Neuronal stem cell (in vitro differentiated cells): Measurements from ENCODE around the gene AUTS2.

Experiments used
- DNase-seq: peaks from one replicate; pipeline ENCODE4 v3.0.0-alpha.2; 2013; ENCODE audit warnings: low spot score
- H2AFZ ChIP-seq: one replicate; pipeline ENCODE4 v1.6.1; 2013; ENCODE audit warnings: mild to moderate bottlenecking, low read length, inconsistent platforms
- H2AK5ac ChIP-seq: 2 replicates; pipeline ENCODE4 v1.6.1; 2013; ENCODE audit warnings: low read depth, mild to moderate bottlenecking, inconsistent platforms, low read length, moderate library complexity, mixed read lengths
- H2BK120ac ChIP-seq: 2 replicates; pipeline ENCODE4 v1.6.1; 2013; ENCODE audit warnings: low read depth, mild to moderate bottlenecking, inconsistent platforms, low read length, moderate library complexity, mixed read lengths
- H2BK12ac ChIP-seq: one replicate; pipeline ENCODE4 v1.6.1; 2013; ENCODE audit warnings: low read length, inconsistent platforms
- H2BK15ac ChIP-seq: 2 replicates; pipeline ENCODE4 v1.6.1; 2013; ENCODE audit warnings: mild to moderate bottlenecking, low read length, inconsistent platforms, mixed read lengths
- H2BK5ac ChIP-seq: one replicate; pipeline ENCODE4 v1.6.1; 2013; ENCODE audit warnings: inconsistent platforms, mild to moderate bottlenecking, low read length, moderate library complexity
- H3K14ac ChIP-seq: one replicate; pipeline ENCODE4 v1.6.1; 2013; ENCODE audit warnings: low read length, inconsistent platforms
- H3K18ac ChIP-seq: 2 replicates; pipeline ENCODE4 v1.6.1; 2013; ENCODE audit warnings: low read length, inconsistent platforms
- H3K23ac ChIP-seq: 2 replicates; pipeline ENCODE4 v1.6.1; 2013; ENCODE audit warnings: low read depth, mild to moderate bottlenecking, mixed read lengths, low read length, inconsistent platforms; ENCODE audit not compliant: poor library complexity
- H3K27ac ChIP-seq: replicated peaks from 3 replicates; pipeline ENCODE4 v1.5.1; 2013; ENCODE audit warnings: low read length, inconsistent platforms
- H3K27me3 ChIP-seq, 3 experiments: 2 replicates each; pipeline ENCODE4 v1.6.1; 2013; ENCODE audit warnings: low read length in 3 of 3, mild to moderate bottlenecking in 2 of 3, inconsistent platforms in 1 of 3, low read depth in 1 of 3, mixed read lengths in 1 of 3, moderate library complexity in 1 of 3; ENCODE audit not compliant: control insufficient read depth in 3 of 3, insufficient read depth in 3 of 3
- H3K36me3 ChIP-seq, 2 donors: replicated peaks in 1 of 2; 2 replicates each; pipeline ENCODE4 v1.6.1; 2013; ENCODE audit warnings: low read length in 2 of 2; ENCODE audit not compliant: control insufficient read depth in 2 of 2, insufficient read depth in 2 of 2
- H3K4ac ChIP-seq: 2 replicates; pipeline ENCODE4 v1.6.1; 2013; ENCODE audit warnings: inconsistent platforms, mild to moderate bottlenecking, low read length, moderate library complexity
- H3K4me1 ChIP-seq, 2 donors: 1 replicate in 1 of 2; 2 replicates in 1 of 2; pipeline ENCODE4 v1.6.1; 2013; ENCODE audit warnings: low read length in 2 of 2, low read depth in 1 of 2; ENCODE audit not compliant: control insufficient read depth in 2 of 2, insufficient read depth in 1 of 2
- H3K4me2 ChIP-seq: one replicate; pipeline ENCODE4 v1.6.1; 2013; ENCODE audit warnings: mild to moderate bottlenecking, low read length, inconsistent platforms; ENCODE audit not compliant: insufficient read depth, poor library complexity, severe bottlenecking
- H3K4me3 ChIP-seq, 2 donors: 2 replicates each; pipeline ENCODE4 v1.5.1; 2013; ENCODE audit warnings: low read length in 2 of 2, mild to moderate bottlenecking in 2 of 2, inconsistent platforms in 1 of 2, moderate library complexity in 1 of 2
- H3K79me1 ChIP-seq: one replicate; pipeline ENCODE4 v1.6.1; 2013; ENCODE audit warnings: low read depth, mild to moderate bottlenecking, inconsistent platforms, low read length, moderate library complexity
- H3K9ac ChIP-seq: one replicate; pipeline ENCODE4 v1.6.1; 2013; ENCODE audit warnings: mild to moderate bottlenecking, low read depth, low read length, inconsistent platforms; ENCODE audit not compliant: poor library complexity
- H3K9me3 ChIP-seq, 2 donors: replicated peaks in 1 of 2; 2 replicates each; pipeline versions ENCODE3 to v1.6.1; 2013; ENCODE audit warnings: low read length in 2 of 2, mild to moderate bottlenecking in 2 of 2, inconsistent platforms in 1 of 2, low read depth in 1 of 2, mixed read lengths in 1 of 2, moderate library complexity in 1 of 2; ENCODE audit not compliant: control insufficient read depth in 2 of 2, insufficient read depth in 1 of 2
- H4K8ac ChIP-seq: one replicate; pipeline ENCODE4 v1.6.1; 2013; ENCODE audit warnings: low read depth, mild to moderate bottlenecking, inconsistent platforms, low read length, moderate library complexity
- H4K91ac ChIP-seq: one replicate; pipeline ENCODE4 v1.6.1; 2013; ENCODE audit warnings: low read length, low read depth, mild to moderate bottlenecking, inconsistent platforms; ENCODE audit not compliant: poor library complexity
- WGBS, 2 donors: extraction: QIAGEN DNeasy Blood & Tissue Kit; methylation state at CpG; one replicate each; pipeline ENCODE4 v1.1.7; 2013; ENCODE audit warnings: missing lambda C conversion rate in 2 of 2, mixed read lengths in 1 of 2; ENCODE audit not compliant: insufficient read length in 2 of 2, insufficient replicate concordance in 1 of 2; ENCODE audit errors: extremely low coverage in 2 of 2; 5-methylcytosine and 5-hydroxymethylcytosine counted together

AUTS2 gene

GRCh38 chr7:70355198-70356020, 757.1 kb downstream of the AUTS2 start:
- H3K9me3 ChIP-seq, result peaks cover 2 to 7% of the 10 kb centered on the region in 2 donors
- peaks cover 6 to 18% of the 10 kb centered on the region in 2 donors for H3K4me1 ChIP-seq
- no peak overlapping the region for H3K27ac ChIP-seq
- H2AK5ac ChIP-seq, result no peak overlapping the region
- no peaks in the 10 kb centered on the region for H3K27me3 ChIP-seq
- H4K8ac ChIP-seq, result no peak overlapping the region
- H3K14ac ChIP-seq, result no peak overlapping the region
- H4K91ac ChIP-seq, result no peak overlapping the region
- H3K4me3 ChIP-seq, result no peak overlapping the region
- no peak overlapping the region for H3K23ac ChIP-seq
- H3K18ac ChIP-seq, result peak overlapping the region; percentile 8
- H3K9ac ChIP-seq, result no peak overlapping the region
- H2BK120ac ChIP-seq, result no peak overlapping the region
- no peak overlapping the region for H2BK15ac ChIP-seq
- DNase-seq, result no peak
- no peak overlapping the region for H2BK5ac ChIP-seq
- no peak overlapping the region for H2BK12ac ChIP-seq
- H3K4ac ChIP-seq, result no peak overlapping the region
- H3K79me1 ChIP-seq, result no peaks in the 10 kb centered on the region
- no CpG with 5 or more reads among the region's 10 CpGs for WGBS, 2 donors
- H3K4me2 ChIP-seq, result peak overlapping the region; percentile 18
- no peak overlapping the region for H2AFZ ChIP-seq
- H3K36me3 ChIP-seq, result no peaks in the 10 kb centered on the region

DNA sequence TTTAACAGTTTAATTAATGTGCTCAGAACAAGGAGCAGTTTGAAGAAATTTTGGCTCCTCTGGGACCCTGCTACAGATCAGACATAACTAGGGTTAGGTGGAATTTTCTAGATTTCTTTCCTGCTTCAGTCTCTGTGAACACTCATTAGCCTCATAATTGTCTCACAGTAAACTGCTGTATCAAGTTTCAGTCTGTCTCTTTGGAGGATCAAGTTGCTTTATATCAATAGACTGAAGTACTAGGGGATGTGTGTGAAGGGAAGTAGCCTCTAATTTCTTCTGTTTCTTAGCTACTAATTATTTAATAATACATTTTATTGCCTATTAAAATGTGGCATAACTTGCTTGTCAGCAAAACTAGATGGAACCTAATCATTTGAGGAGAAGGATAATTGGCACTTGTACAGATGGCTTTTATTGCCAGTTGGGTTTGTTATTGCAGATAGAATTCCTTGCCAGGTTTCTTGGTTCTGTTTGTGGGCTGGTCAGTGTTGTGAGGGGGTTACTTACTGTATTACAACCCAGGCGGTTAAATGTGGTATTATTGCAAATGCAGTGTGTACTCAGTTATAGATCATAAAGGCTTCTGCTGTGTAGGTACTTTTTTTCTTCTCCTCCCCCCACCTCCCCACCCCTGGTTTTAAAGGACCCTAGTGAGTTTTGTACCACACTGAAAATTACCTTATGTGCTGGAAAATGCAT, 758.0 kb downstream of the AUTS2 start:
- Histone ChIP-seq H2BK120ac (no peak overlapping the region), H2AFZ (no peak overlapping the region), H3K9me3 (peaks cover 2 to 7% of the 10 kb centered on the region in 2 donors), H2BK5ac (no peak overlapping the region), H2BK15ac (no peak overlapping the region), H3K14ac (no peak overlapping the region), H3K27ac (no peak overlapping the region), H3K4me2 (no peak overlapping the region), H4K8ac (no peak overlapping the region), H3K27me3 (no peaks in the 10 kb centered on the region), H3K36me3 (no peaks in the 10 kb centered on the region), H3K18ac (no peak overlapping the region), H3K9ac (no peak overlapping the region), H2AK5ac (no peak overlapping the region), H4K91ac (no peak overlapping the region), H3K4me3 (no peak overlapping the region), H3K79me1 (no peaks in the 10 kb centered on the region), H3K4ac (no peak overlapping the region), H2BK12ac (no peak overlapping the region), H3K4me1 (peaks cover 6 to 18% of the 10 kb centered on the region in 2 donors), H3K23ac (no peak overlapping the region)
- WGBS, 2 donors, result no CpG with 5 or more reads among the region's 1 CpG
- DNase-seq, result no peak

- H3K27ac ChIP-seq, result no peak overlapping the region
- H3K4me3 ChIP-seq, result no peak overlapping the region
These were observed 758.6 kb downstream of the AUTS2 start for GRCh38 chr7:70356787-70357328.

GRCh38 chr7:70360557-70360956, 762.3 kb downstream of the AUTS2 start:
- Histone ChIP-seq H3K4me1 (peaks cover 3 to 5% of the 10 kb centered on the region in 2 donors), H2BK5ac (no peak overlapping the region), H3K18ac (no peak overlapping the region), H3K14ac (no peak overlapping the region), H3K27me3 (no peaks in the 10 kb centered on the region), H4K91ac (no peak overlapping the region), H3K23ac (no peak overlapping the region), H3K27ac (no peak overlapping the region), H2BK15ac (no peak overlapping the region), H3K36me3 (no peaks in the 10 kb centered on the region), H3K79me1 (no peaks in the 10 kb centered on the region), H4K8ac (no peak overlapping the region), H3K4me2 (no peak overlapping the region), H2AFZ (no peak overlapping the region), H2AK5ac (no peak overlapping the region), H2BK120ac (no peak overlapping the region), H3K9me3 (peaks cover 2 to 7% of the 10 kb centered on the region in 2 donors), H3K4me3 (no peak overlapping the region), H2BK12ac (no peak overlapping the region), H3K9ac (no peak overlapping the region), H3K4ac (no peak overlapping the region)
- WGBS, 2 donors, result no CpG with 5 or more reads among the region's 4 CpGs
- no peak for DNase-seq

More at GRCh38 chr7:70356787-70357328, 758.6 kb downstream of the AUTS2 start:
- Histone ChIP-seq H3K36me3 (no peaks in the 10 kb centered on the region), H2BK12ac (no peak overlapping the region), H2AFZ (no peak overlapping the region), H3K79me1 (no peaks in the 10 kb centered on the region), H2BK5ac (no peak overlapping the region), H3K23ac (no peak overlapping the region), H3K27me3 (no peaks in the 10 kb centered on the region), H3K18ac (peak overlapping the region; percentile 6), H3K4ac (no peak overlapping the region), H3K4me1 (peaks cover 6 to 18% of the 10 kb centered on the region in 2 donors), H2BK15ac (no peak overlapping the region), H4K8ac (no peak overlapping the region), H2AK5ac (no peak overlapping the region), H3K9ac (no peak overlapping the region), H3K4me2 (no peak overlapping the region), H2BK120ac (no peak overlapping the region), H3K9me3 (peaks cover 2 to 7% of the 10 kb centered on the region in 2 donors), H3K14ac (no peak overlapping the region), H4K91ac (no peak overlapping the region)
- no CpG with 5 or more reads among the region's 5 CpGs for WGBS, 2 donors
- no peak for DNase-seq
